OCI-LY3 (cell line): ENCODE measurements around the gene DIAPH2.
"Not testable (repeated sequence)": the region's sequence is repeated elsewhere in the genome, so short reads cannot be mapped to it uniquely, and the experiment has no call there.

Experiments used
- H2AFZ ChIP-seq: fragments of 200-600, 300-600 bp; shearing (Covaris generic); 2 replicates; pipeline ENCODE4 v1.6.0; 2014; ENCODE audit warnings: antibody characterized with exemption, low read depth, low read length
- H3K27ac ChIP-seq: fragments of 200-600, 300-600 bp; sonication (generic); 2 replicates; pipeline ENCODE4 v1.5.1; 2014; ENCODE audit warnings: mild to moderate bottlenecking, low read length, moderate library complexity, mixed read lengths
- H3K27me3 ChIP-seq: fragments of 200-600, 300-600 bp; sonication (generic); 2 replicates; pipeline ENCODE4 v1.6.1; 2014; ENCODE audit warnings: low read depth, low read length, mixed read lengths
- H3K36me3 ChIP-seq: fragments of 200-600, 300-600 bp; sonication (generic); replicated peaks from 2 replicates; pipeline ENCODE3; 2014; ENCODE audit warnings: low read depth, low read length, mixed read lengths
- H3K4me1 ChIP-seq: fragments of 300-600, 200-600 bp; sonication (generic); 2 replicates; pipeline ENCODE4 v1.6.1; 2014; ENCODE audit warnings: low read length, mixed read lengths
- H3K4me2 ChIP-seq: fragments of 200-600, 300-600 bp; sonication (generic); 2 replicates; pipeline ENCODE4 v1.6.1; 2014; ENCODE audit warnings: low read length, mixed read lengths
- H3K4me3 ChIP-seq: fragments of 300-600, 200-600 bp; sonication (generic); 2 replicates; pipeline ENCODE4 v1.5.1; 2014; ENCODE audit warnings: antibody characterized with exemption, mild to moderate bottlenecking, low read length, moderate library complexity
- H3K79me2 ChIP-seq: fragments of 300-600, 200-600 bp; shearing (Covaris generic); 2 replicates; pipeline ENCODE4 v1.6.1; 2014; ENCODE audit warnings: mild to moderate bottlenecking, low read length, mixed read lengths
- H3K9ac ChIP-seq: fragments of 300-600, 200-600 bp; shearing (Covaris generic); 2 replicates; pipeline ENCODE4 v1.6.0; 2014; ENCODE audit warnings: mild to moderate bottlenecking, low read length, moderate library complexity
- H3K9me3 ChIP-seq: fragments of 200-600, 300-600 bp; shearing (Covaris generic); 2 replicates; pipeline ENCODE4 v1.6.1; 2014; ENCODE audit warnings: low read length, mixed read lengths; ENCODE audit not compliant: insufficient read depth
- H4K20me1 ChIP-seq: fragments of 200-600, 300-600 bp; sonication (generic); 2 replicates; pipeline ENCODE4 v1.6.1; 2016; ENCODE audit warnings: low read length, mixed read lengths; ENCODE audit not compliant: insufficient read depth
- CTCF ChIP-seq: fragments of 200-600, 300-600 bp; sonication (generic); IDR thresholded peaks from 2 replicates; pipeline ENCODE4 v1.5.1; 2014; ENCODE audit warnings: antibody characterized with exemption, low read length, low read depth
- EZH2phosphoT487 ChIP-seq: fragments of 200-600 bp; shearing (Covaris generic); IDR thresholded peaks from 2 replicates; pipeline ENCODE4 v1.6.1; 2018; ENCODE audit warnings: antibody characterized with exemption, mixed run types, low read depth

Gene DIAPH2

GRCh38 chrX:96837808-96838207 is 153.2 kb downstream of the DIAPH2 start:
- no peak overlapping the region for H3K9ac ChIP-seq
- TF ChIP-seq CTCF (no peak), EZH2phosphoT487 (no peak)
- no peaks in the 10 kb centered on the region for H3K27me3 ChIP-seq
- H3K27ac ChIP-seq, result no peak overlapping the region
- H3K4me3 ChIP-seq, result peak overlapping the region; percentile 68; the same call in 1 of the 2 replicates
- H3K79me2 ChIP-seq, result no peaks in the 10 kb centered on the region
- no peaks in the 10 kb centered on the region for H3K36me3 ChIP-seq
- no peaks in the 10 kb centered on the region for H3K9me3 ChIP-seq
- H2AFZ ChIP-seq, result no peak overlapping the region
- H3K4me1 ChIP-seq, result peaks cover 38% of the 10 kb centered on the region
- H3K4me2 ChIP-seq, result peak overlapping the region; percentile 57
- H4K20me1 ChIP-seq, result no peaks in the 10 kb centered on the region

GRCh38 chrX:96838537-96838936 is 153.9 kb downstream of the DIAPH2 start:
- no peak for TF ChIP-seq EZH2phosphoT487
- no peak for TF ChIP-seq CTCF
- Histone ChIP-seq H2AFZ (no peak overlapping the region), H3K4me2 (no peak overlapping the region), H3K4me1 (peaks cover 38% of the 10 kb centered on the region), H3K9ac (no peak overlapping the region), H3K79me2 (no peaks in the 10 kb centered on the region), H4K20me1 (no peaks in the 10 kb centered on the region), H3K4me3 (no peak overlapping the region), H3K27me3 (no peaks in the 10 kb centered on the region), H3K36me3 (no peaks in the 10 kb centered on the region), H3K9me3 (no peaks in the 10 kb centered on the region), H3K27ac (no peak overlapping the region)

GRCh38 chrX:96841325-96841724 is 156.7 kb downstream of the DIAPH2 start:
- no peak overlapping the region for H2AFZ ChIP-seq
- H3K4me1 ChIP-seq, result peaks cover 23% of the 10 kb centered on the region
- no peak overlapping the region for H3K9ac ChIP-seq
- H4K20me1 ChIP-seq, result no peaks in the 10 kb centered on the region
- no peak overlapping the region for H3K4me3 ChIP-seq
- no peaks in the 10 kb centered on the region for H3K79me2 ChIP-seq
- no peaks in the 10 kb centered on the region for H3K9me3 ChIP-seq
- no peaks in the 10 kb centered on the region for H3K27me3 ChIP-seq
- no peak overlapping the region for H3K27ac ChIP-seq
- TF ChIP-seq CTCF (no peak), EZH2phosphoT487 (no peak)
- H3K36me3 ChIP-seq, result no peaks in the 10 kb centered on the region
- no peak overlapping the region for H3K4me2 ChIP-seq

GRCh38 chrX:96841866-96842265 is 157.2 kb downstream of the DIAPH2 start:
- not testable (repeated sequence) for H3K9ac ChIP-seq, H3K79me2 ChIP-seq, H3K27ac ChIP-seq, H3K4me2 ChIP-seq, H2AFZ ChIP-seq, H3K4me3 ChIP-seq, H3K9me3 ChIP-seq, H3K27me3 ChIP-seq, H3K36me3 ChIP-seq, H4K20me1 ChIP-seq
- H3K4me1 ChIP-seq, result peaks cover 21% of the 10 kb centered on the region

GRCh38 chrX:96843566-96843965 is 158.9 kb downstream of the DIAPH2 start:
- Histone ChIP-seq H3K4me3 (no peak overlapping the region), H3K27ac (no peak overlapping the region), H3K9ac (no peak overlapping the region), H3K27me3 (no peaks in the 10 kb centered on the region), H2AFZ (no peak overlapping the region), H3K36me3 (no peaks in the 10 kb centered on the region), H3K4me2 (no peak overlapping the region), H3K9me3 (no peaks in the 10 kb centered on the region), H4K20me1 (no peaks in the 10 kb centered on the region), H3K4me1 (peaks cover 4% of the 10 kb centered on the region), H3K79me2 (no peaks in the 10 kb centered on the region)
- TF ChIP-seq EZH2phosphoT487 (no peak), CTCF (no peak)
